Endothelial cell of umbilical vein (primary cell): ENCODE measurements around the gene DENND2C. TPM values are rescaled to one million over a fixed set of nuclear protein-coding genes. Genes with fewer than 3 reads are reported as not detected.

Experiments used
- BruUV-seq: library from RNA; stranded (reverse); fragments of 400-500 nt; replicated peaks from 2 replicates; lab custom pipeline; 2021; lab: Mats Ljungman, UMichigan
- CTCF ChIA-PET: fragments of 300-600, 350-600 bp; sonication (Branson Sonifier 250); formaldehyde crosslinking; loops from one replicate; lab custom pipeline; 2021; ENCODE audit warnings: antibody characterized with exemption, inconsistent platforms; lab: Charles Lee
- POLR2A ChIA-PET: fragments of 300-600, 350-600 bp; sonication (Branson Sonifier 250); formaldehyde crosslinking; loops from one replicate; lab custom pipeline; 2021; ENCODE audit warnings: antibody characterized with exemption, inconsistent platforms; lab: Charles Lee
- DNase-seq: peaks from one replicate; pipeline ENCODE4 v3.0.0-alpha.2; 2011; ENCODE audit warnings: low read depth, low spot score
- FAIRE-seq: peaks from 2 replicates; lab custom pipeline; 2011; peaks lifted over from hg19 to GRCh38; lab: Jason Lieb, UNC
- H2AFZ ChIP-seq: 2 replicates; pipeline ENCODE4 v1.6.0; 2012; ENCODE audit warnings: low read depth, low read length, control low read depth, inconsistent platforms
- H3K27ac ChIP-seq: 2 replicates; pipeline ENCODE4 v1.5.1; 2011; ENCODE audit warnings: low read depth, mild to moderate bottlenecking, control low read depth, low read length, moderate library complexity; ENCODE audit not compliant: insufficient read depth
- H3K27me3 ChIP-seq, 2 experiments: 2 replicates each; pipeline versions ENCODE4 v1.6.0 to v1.6.1; 2011; ENCODE audit warnings: low read length in 2 of 2, mixed read lengths in 1 of 2; ENCODE audit not compliant: control insufficient read depth in 2 of 2, insufficient read depth in 2 of 2
- H3K36me3 ChIP-seq, 2 experiments: 2 replicates in 1 of 2; 3 replicates in 1 of 2; pipeline ENCODE4 v1.5.1; 2011; ENCODE audit warnings: low read length in 2 of 2, mild to moderate bottlenecking in 1 of 2, moderate library complexity in 1 of 2; ENCODE audit not compliant: control insufficient read depth in 2 of 2, insufficient read depth in 2 of 2; ENCODE audit errors: extremely low read depth in 1 of 2
- H3K4me1 ChIP-seq: 3 replicates; pipeline ENCODE4 v1.5.1; 2011; ENCODE audit warnings: mild to moderate bottlenecking, low read length; ENCODE audit not compliant: control insufficient read depth, insufficient read depth; ENCODE audit errors: extremely low read depth
- H3K4me2 ChIP-seq: 2 replicates; pipeline ENCODE4 v1.6.1; 2011; ENCODE audit warnings: low read length, control low read depth, mixed read lengths; ENCODE audit not compliant: insufficient read depth
- H3K4me3 ChIP-seq, 3 experiments: fragments of 200-600 bp in 1 of 3; sonication (generic), shearing (Covaris generic) in 1 of 3; replicated peaks in 1 of 3; 2 replicates each; pipeline ENCODE4 v1.5.1; 2011 to 2016; ENCODE audit warnings: control low read depth in 3 of 3, low read length in 3 of 3, mild to moderate bottlenecking in 2 of 3, inconsistent platforms in 1 of 3, low read depth in 1 of 3, moderate library complexity in 1 of 3; ENCODE audit not compliant: insufficient read depth in 1 of 3
- H3K79me2 ChIP-seq: 2 replicates; pipeline ENCODE4 v1.6.0; 2012; ENCODE audit warnings: low read length, inconsistent platforms; ENCODE audit not compliant: control insufficient read depth, insufficient read depth
- H3K9ac ChIP-seq: replicated peaks from 2 replicates; pipeline ENCODE3; 2011; ENCODE audit warnings: low read length, control low read depth; ENCODE audit not compliant: insufficient read depth; ENCODE audit errors: extremely low read depth
- H3K9me1 ChIP-seq: replicated peaks from 3 replicates; pipeline ENCODE4 v1.6.0; 2011; ENCODE audit warnings: mild to moderate bottlenecking, low read length; ENCODE audit not compliant: control insufficient read depth, insufficient read depth; ENCODE audit errors: extremely low read depth
- H3K9me3 ChIP-seq: replicated peaks from 2 replicates; pipeline ENCODE4 v1.5.1; 2012; ENCODE audit warnings: low read length, inconsistent platforms; ENCODE audit not compliant: control insufficient read depth, insufficient read depth
- H4K20me1 ChIP-seq: replicated peaks from 2 replicates; pipeline ENCODE3; 2011; ENCODE audit warnings: mild to moderate bottlenecking, low read length; ENCODE audit not compliant: control insufficient read depth, insufficient read depth; ENCODE audit errors: extremely low read depth
- CTCF ChIP-seq, 2 donors: IDR thresholded peaks; 1 replicate in 1 of 2; 2 replicates in 1 of 2; pipeline ENCODE4 v1.5.1; 2011; ENCODE audit warnings: low read length in 2 of 2, mild to moderate bottlenecking in 2 of 2, moderate library complexity in 2 of 2, control low read depth in 1 of 2, inconsistent platforms in 1 of 2, low read depth in 1 of 2; ENCODE audit not compliant: insufficient read depth in 1 of 2; ENCODE audit errors: extremely low read depth in 1 of 2
- EZH2 ChIP-seq: IDR thresholded peaks from 2 replicates; pipeline ENCODE4 v1.6.1; 2012; ENCODE audit warnings: borderline replicate concordance, low read depth, mild to moderate bottlenecking, moderate library complexity, low read length, inconsistent platforms; ENCODE audit not compliant: severe bottlenecking
- FOS ChIP-seq: IDR thresholded peaks from 2 replicates; pipeline ENCODE4 v1.6.1; 2011; ENCODE audit warnings: mild to moderate bottlenecking, low read length, moderate library complexity, borderline replicate concordance; ENCODE audit not compliant: insufficient read depth
- MAX ChIP-seq: IDR thresholded peaks from 2 replicates; pipeline ENCODE4 v1.6.1; 2011; ENCODE audit not compliant: insufficient read depth, insufficient read length
- POLR2AphosphoS5 ChIP-seq: IDR thresholded peaks from 2 replicates; pipeline ENCODE4 v1.6.1; 2012; ENCODE audit warnings: low read depth, mild to moderate bottlenecking, control low read depth, low read length, moderate library complexity; ENCODE audit not compliant: insufficient read depth
- dilution Hi-C: fragments of 300-500 bp; cut with MboI; formaldehyde crosslinking; loops from one replicate; pipeline ENCODE4 v1.15.0; 2019; ENCODE audit warnings: low sequenced_read_pairs; ENCODE audit not compliant: extremely low pct_ligation_motif_present
- intact Hi-C: fragments of 100-400 bp; cut with micrococcal nuclease; formaldehyde crosslinking; loops from one replicate; pipeline ENCODE4 v1.10.0; 2022
- polyA plus RNA-seq, 4 experiments: library from polyadenylated mRNA; depleted of rRNA in 3 of 4; stranded (reverse) in 3 of 4; unstranded in 1 of 4; fragments of >200 nt; gene quantifications; 2 replicates each; pipeline versions ENCODE4 v1.2.1 to v1.2.3, GENCODE V29; 2011 to 2012; ENCODE audit warnings: missing spikeins in 1 of 4
- total RNA-seq: library from RNA; stranded (reverse); gene quantifications from 2 replicates; pipeline ENCODE4 v1.2.3, GENCODE V29; 2021

The DENND2C gene
- total and polyA plus RNA-seq, 2 donors (not counting 3 experiments of a cell fraction or from before 2014, with no cell fraction given), result 0.12 to 0.22 TPM

- H3K9me1 ChIP-seq, result no peaks in the 10 kb centered on the region
- FAIRE-seq (peak; percentile 92), DNase-seq (peak; percentile 91)
- no TSS peak for BruUV-seq
- peak overlapping the region in 2 of 3 experiments; percentile 49 to 62 for H3K4me3 ChIP-seq
- no peaks in the 10 kb centered on the region for H3K79me2 ChIP-seq
- POLR2A ChIA-PET, result no interaction called here
- dilution Hi-C loops (no loop called here), intact Hi-C loops (loop anchor here (1.0 to 10.0 kb wide), 6 partner anchors 46 to 692 kb away; partner anchors contain the start of genes BCAS2, NRAS and TRIM33)
- peaks cover 11% of the 10 kb centered on the region for H3K4me1 ChIP-seq
- peak overlapping the region; percentile 84 for H2AFZ ChIP-seq
- TF ChIP-seq EZH2, result no peak
- TF ChIP-seq POLR2AphosphoS5, result no peak
- TF ChIP-seq FOS, result no peak
- TF ChIP-seq MAX, result no peak
- no peak for TF ChIP-seq CTCF (IDR thresholded peaks at IDR 0.05; ENCODE audit: extremely low read depth in 1 of 2, insufficient read depth in 1 of 2, low read depth in 1 of 2, low read length in 2 of 2)
- peaks cover 10 to 17% of the 10 kb centered on the region in 2 experiments for H3K27me3 ChIP-seq
- no peaks in the 10 kb centered on the region for H3K36me3 ChIP-seq
- no peaks in the 10 kb centered on the region for H4K20me1 ChIP-seq
- CTCF ChIA-PET, result interaction anchor here (0.6 to 2.7 kb wide), 7 partner anchors 15 to 692 kb away, joined by 3 to 12 read pairs (median 5); partner anchors contain the start of gene OLFML3
- H3K9me3 ChIP-seq, result no peaks in the 10 kb centered on the region
- H3K9ac ChIP-seq, result peak overlapping the region; percentile 49
- peak overlapping the region; percentile 87 for H3K4me2 ChIP-seq
- H3K27ac ChIP-seq, result no peak overlapping the region
Measured at GRCh38 chr1:114670083-114671010, 498 bp upstream of the DENND2C start.
